Stimulated activated naive CD8-positive, alpha-beta T cell treated with anti-CD3 and anti-CD28 coated beads, Interleukin-15, Interleukin-2, amounts not matched to agents 100 ng/mL and 50 ng/mL, for 24 hours (primary cell): ENCODE results near the gene NHSL2.

ENCODE experiments used
- H3K27ac Mint-ChIP-seq: one replicate; pipeline ENCODE4 v1.8.0; 2021; ENCODE audit warnings: mild to moderate bottlenecking, mixed read lengths
- H3K27me3 Mint-ChIP-seq: one replicate; pipeline ENCODE4 v1.8.0; 2021; ENCODE audit warnings: mixed read lengths
- H3K36me3 Mint-ChIP-seq: one replicate; pipeline ENCODE4 v1.8.0; 2021; ENCODE audit warnings: low read depth, mixed read lengths
- H3K4me1 Mint-ChIP-seq: one replicate; pipeline ENCODE4 v1.8.0; 2021; ENCODE audit warnings: low read depth, mixed read lengths
- H3K4me3 Mint-ChIP-seq: one replicate; pipeline ENCODE4 v1.8.0; 2021; ENCODE audit warnings: mild to moderate bottlenecking, mixed read lengths
- H3K9me3 Mint-ChIP-seq: one replicate; pipeline ENCODE4 v1.8.0; 2021; ENCODE audit warnings: mixed read lengths

Gene NHSL2

GRCh38 chrX:72114807-72115206 lies 204.2 kb downstream of the NHSL2 start:
- H3K27me3 Mint-ChIP-seq = peaks cover 8% of the 10 kb centered on the region
- H3K4me1 Mint-ChIP-seq = no peaks in the 10 kb centered on the region
- H3K4me3 Mint-ChIP-seq = no peak overlapping the region
- H3K27ac Mint-ChIP-seq = no peak overlapping the region
- H3K9me3 Mint-ChIP-seq = no peaks in the 10 kb centered on the region
- no peaks in the 10 kb centered on the region for H3K36me3 Mint-ChIP-seq

- no peaks in the 10 kb centered on the region for H3K36me3 Mint-ChIP-seq
- peaks cover 14% of the 10 kb centered on the region for H3K27me3 Mint-ChIP-seq
- H3K4me1 Mint-ChIP-seq = peaks cover 3% of the 10 kb centered on the region
- H3K9me3 Mint-ChIP-seq = no peaks in the 10 kb centered on the region
- H3K4me3 Mint-ChIP-seq = no peak overlapping the region
- H3K27ac Mint-ChIP-seq = no peak overlapping the region
These were observed 204.7 kb downstream of the NHSL2 start for GRCh38 chrX:72115380-72115779.

DNA sequence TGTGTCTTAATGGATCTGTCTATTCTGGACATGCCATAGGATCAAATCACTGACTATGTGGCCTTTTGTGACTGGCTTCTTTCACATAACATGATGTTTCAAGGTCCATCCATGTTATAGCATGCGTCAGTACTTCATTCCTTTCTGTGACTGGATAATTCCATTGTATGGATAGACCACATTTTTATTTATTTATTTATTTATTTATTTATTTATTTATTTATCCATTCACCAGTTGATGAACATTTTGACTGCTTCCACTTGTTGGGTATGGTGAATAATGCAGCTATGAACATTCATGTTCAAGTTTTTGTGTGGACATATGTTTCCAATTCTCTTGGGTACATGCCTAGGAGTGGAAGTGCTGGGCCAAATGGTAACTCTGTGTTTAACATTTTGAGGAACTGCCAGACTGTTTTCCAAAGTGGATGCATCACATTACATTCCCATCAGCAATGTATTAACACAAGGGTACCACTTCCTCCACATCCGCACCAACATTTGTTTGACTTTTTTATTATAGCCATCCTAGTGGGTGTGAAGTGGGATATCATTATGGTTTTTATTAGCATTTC lies 207.1 kb downstream of the NHSL2 start:
- no peak overlapping the region for H3K27ac Mint-ChIP-seq
- H3K4me1 Mint-ChIP-seq = peaks cover 23% of the 10 kb centered on the region
- H3K27me3 Mint-ChIP-seq = peaks cover 9% of the 10 kb centered on the region
- H3K36me3 Mint-ChIP-seq = no peaks in the 10 kb centered on the region
- H3K4me3 Mint-ChIP-seq = no peak overlapping the region
- H3K9me3 Mint-ChIP-seq = no peaks in the 10 kb centered on the region

DNA sequence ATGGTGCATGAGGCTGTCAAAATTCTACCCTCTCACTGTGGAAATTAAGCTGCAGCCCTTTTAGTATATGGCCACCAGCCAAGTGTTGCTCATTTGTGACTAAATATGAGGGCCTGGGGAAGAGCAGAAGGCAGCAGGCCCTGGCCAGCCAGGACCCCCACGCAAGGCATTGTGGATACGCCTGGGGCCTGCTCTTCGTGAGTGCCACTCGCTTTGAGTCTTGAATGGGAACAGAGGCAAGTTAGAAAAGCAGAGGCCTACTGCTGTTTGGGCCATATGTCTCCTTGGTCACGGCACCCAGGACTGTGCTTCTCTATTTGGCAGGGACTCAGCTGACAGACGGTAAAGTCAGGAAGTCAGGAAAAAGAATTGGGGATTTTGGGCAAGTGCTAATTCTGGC lies 210.2 kb downstream of the NHSL2 start:
- H3K9me3 Mint-ChIP-seq = no peaks in the 10 kb centered on the region
- H3K27ac Mint-ChIP-seq = no peak overlapping the region
- H3K36me3 Mint-ChIP-seq = no peaks in the 10 kb centered on the region
- H3K4me1 Mint-ChIP-seq = peaks cover 33% of the 10 kb centered on the region
- H3K4me3 Mint-ChIP-seq = no peak overlapping the region
- H3K27me3 Mint-ChIP-seq = peaks cover 20% of the 10 kb centered on the region

DNA sequence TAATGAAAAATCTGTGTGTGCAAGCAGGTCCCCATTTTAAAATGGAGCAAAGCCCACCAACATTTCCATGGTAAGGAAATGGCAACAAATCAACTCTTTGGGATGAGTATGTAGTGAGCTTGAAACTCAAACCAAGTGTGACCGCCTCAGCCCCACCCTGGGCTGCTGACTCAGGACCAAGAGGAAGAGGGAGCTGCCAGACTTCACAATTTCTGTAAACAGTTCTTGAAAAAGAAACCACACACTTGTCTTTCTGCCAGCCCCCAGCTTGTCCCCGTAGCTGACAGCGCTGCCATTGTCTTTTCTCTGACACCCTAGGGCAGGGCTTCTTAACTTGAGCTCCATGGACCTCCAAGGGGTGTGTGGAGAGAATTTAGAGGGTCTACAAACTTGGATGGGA lies 210.7 kb downstream of the NHSL2 start:
- Mint-ChIP-seq H3K27ac (no peak overlapping the region), H3K27me3 (peaks cover 20% of the 10 kb centered on the region), H3K4me1 (peaks cover 39% of the 10 kb centered on the region), H3K4me3 (no peak overlapping the region), H3K9me3 (no peaks in the 10 kb centered on the region), H3K36me3 (no peaks in the 10 kb centered on the region)

GRCh38 chrX:72122621-72123337 lies 212.1 kb downstream of the NHSL2 start:
- H3K27ac Mint-ChIP-seq = no peak overlapping the region
- no peaks in the 10 kb centered on the region for H3K36me3 Mint-ChIP-seq
- no peak overlapping the region for H3K4me3 Mint-ChIP-seq
- peaks cover 43% of the 10 kb centered on the region for H3K4me1 Mint-ChIP-seq
- H3K27me3 Mint-ChIP-seq = peaks cover 23% of the 10 kb centered on the region
- H3K9me3 Mint-ChIP-seq = no peaks in the 10 kb centered on the region

GRCh38 chrX:72123471-72124185 lies 213.0 kb downstream of the NHSL2 start:
- Mint-ChIP-seq H3K4me3 (no peak overlapping the region), H3K27me3 (peaks cover 26% of the 10 kb centered on the region), H3K27ac (no peak overlapping the region), H3K36me3 (no peaks in the 10 kb centered on the region), H3K4me1 (peaks cover 43% of the 10 kb centered on the region), H3K9me3 (no peaks in the 10 kb centered on the region)

DNA sequence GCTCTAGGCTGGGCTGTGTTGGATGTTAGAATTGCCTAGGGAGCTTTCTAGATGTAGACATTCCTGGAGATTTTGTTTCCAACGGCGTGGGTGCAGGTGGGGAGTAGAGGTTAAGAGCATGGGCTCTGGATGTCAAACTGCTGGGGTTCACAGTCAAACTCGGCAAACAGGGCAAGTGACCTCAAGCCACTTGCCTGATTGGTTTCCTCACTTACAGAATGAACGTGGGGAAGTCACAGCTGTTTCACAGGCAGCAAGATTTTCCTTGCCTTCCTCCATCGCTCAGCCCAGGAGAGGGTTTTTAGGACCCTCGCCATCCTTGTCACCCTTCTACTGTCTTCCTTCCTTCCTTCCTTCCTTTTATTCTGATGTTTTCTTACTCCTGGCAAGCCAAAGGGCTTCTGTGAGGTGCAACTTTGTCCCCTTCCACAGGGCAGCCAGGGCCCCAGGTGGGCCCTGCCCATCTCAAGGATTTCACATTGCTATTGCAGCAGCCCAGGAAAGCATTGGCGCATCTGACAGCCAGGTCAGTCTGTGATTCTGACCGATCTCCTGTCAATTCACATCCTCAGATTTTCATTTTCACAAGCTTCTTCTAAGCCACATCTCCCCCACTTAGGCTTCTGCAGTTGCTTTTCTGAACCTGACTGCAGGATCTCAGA lies 214.0 kb downstream of the NHSL2 start:
- H3K27ac Mint-ChIP-seq = no peak overlapping the region
- peaks cover 34% of the 10 kb centered on the region for H3K27me3 Mint-ChIP-seq
- no peaks in the 10 kb centered on the region for H3K36me3 Mint-ChIP-seq
- H3K9me3 Mint-ChIP-seq = no peaks in the 10 kb centered on the region
- no peak overlapping the region for H3K4me3 Mint-ChIP-seq
- H3K4me1 Mint-ChIP-seq = peaks cover 43% of the 10 kb centered on the region

- Mint-ChIP-seq H3K36me3 (no peaks in the 10 kb centered on the region), H3K4me3 (no peak overlapping the region), H3K27ac (no peak overlapping the region), H3K4me1 (peaks cover 39% of the 10 kb centered on the region), H3K27me3 (peaks cover 34% of the 10 kb centered on the region), H3K9me3 (no peaks in the 10 kb centered on the region)
These were observed 214.8 kb downstream of the NHSL2 start for GRCh38 chrX:72125331-72126047.

DNA sequence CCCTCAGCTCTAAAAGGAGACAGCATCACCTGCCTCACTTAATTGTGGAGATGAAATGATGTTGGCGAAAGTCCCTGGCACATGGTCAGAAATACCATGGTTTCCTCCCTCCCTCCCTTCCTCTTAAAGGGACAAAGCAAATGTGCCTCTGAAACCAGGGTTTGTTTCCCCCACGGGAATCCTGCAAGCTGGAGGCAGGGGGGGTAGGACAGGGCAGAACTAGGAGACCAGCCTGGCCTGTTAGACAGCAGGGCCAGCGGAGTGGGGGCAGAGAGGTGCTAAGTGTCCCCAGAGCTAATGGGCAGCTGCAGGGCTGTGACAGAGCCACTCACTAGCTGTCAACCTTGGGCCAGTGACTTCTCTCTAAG lies 215.4 kb downstream of the NHSL2 start:
- Mint-ChIP-seq H3K27me3 (peaks cover 35% of the 10 kb centered on the region), H3K9me3 (no peaks in the 10 kb centered on the region), H3K4me1 (peaks cover 34% of the 10 kb centered on the region), H3K27ac (no peak overlapping the region), H3K36me3 (no peaks in the 10 kb centered on the region), H3K4me3 (no peak overlapping the region)

GRCh38 chrX:72126539-72127140 lies 216.0 kb downstream of the NHSL2 start:
- H3K4me1 Mint-ChIP-seq = peaks cover 29% of the 10 kb centered on the region
- H3K4me3 Mint-ChIP-seq = no peak overlapping the region
- H3K27ac Mint-ChIP-seq = no peak overlapping the region
- no peaks in the 10 kb centered on the region for H3K9me3 Mint-ChIP-seq
- no peaks in the 10 kb centered on the region for H3K36me3 Mint-ChIP-seq
- H3K27me3 Mint-ChIP-seq = peaks cover 35% of the 10 kb centered on the region

DNA sequence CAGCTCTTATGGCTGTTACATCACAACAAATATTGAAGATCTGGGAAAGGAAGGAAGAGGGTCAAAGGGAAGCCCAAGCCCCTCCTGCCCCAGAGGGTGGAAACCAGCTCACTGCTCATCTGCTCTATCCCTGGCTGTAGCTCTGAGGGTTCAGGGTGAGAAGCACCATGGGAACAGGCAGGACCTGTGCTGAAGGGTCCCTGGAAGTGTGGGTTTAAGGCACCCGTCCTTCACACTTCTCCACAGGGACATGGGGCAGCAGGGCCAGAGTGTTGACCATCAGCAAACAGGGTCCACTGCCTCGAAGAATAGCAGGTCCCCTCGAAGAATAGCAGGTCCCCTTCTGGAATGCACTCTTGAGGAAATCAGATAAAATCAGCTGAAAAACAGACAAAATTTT lies 216.7 kb downstream of the NHSL2 start:
- peaks cover 25% of the 10 kb centered on the region for H3K4me1 Mint-ChIP-seq
- H3K4me3 Mint-ChIP-seq = no peak overlapping the region
- no peaks in the 10 kb centered on the region for H3K36me3 Mint-ChIP-seq
- H3K27me3 Mint-ChIP-seq = peaks cover 40% of the 10 kb centered on the region
- no peak overlapping the region for H3K27ac Mint-ChIP-seq
- no peaks in the 10 kb centered on the region for H3K9me3 Mint-ChIP-seq

- Mint-ChIP-seq H3K4me3 (no peak overlapping the region), H3K4me1 (peaks cover 18% of the 10 kb centered on the region), H3K27ac (no peak overlapping the region), H3K27me3 (peaks cover 46% of the 10 kb centered on the region), H3K36me3 (no peaks in the 10 kb centered on the region), H3K9me3 (no peaks in the 10 kb centered on the region)
These were observed 217.7 kb downstream of the NHSL2 start for GRCh38 chrX:72128183-72128834.

DNA sequence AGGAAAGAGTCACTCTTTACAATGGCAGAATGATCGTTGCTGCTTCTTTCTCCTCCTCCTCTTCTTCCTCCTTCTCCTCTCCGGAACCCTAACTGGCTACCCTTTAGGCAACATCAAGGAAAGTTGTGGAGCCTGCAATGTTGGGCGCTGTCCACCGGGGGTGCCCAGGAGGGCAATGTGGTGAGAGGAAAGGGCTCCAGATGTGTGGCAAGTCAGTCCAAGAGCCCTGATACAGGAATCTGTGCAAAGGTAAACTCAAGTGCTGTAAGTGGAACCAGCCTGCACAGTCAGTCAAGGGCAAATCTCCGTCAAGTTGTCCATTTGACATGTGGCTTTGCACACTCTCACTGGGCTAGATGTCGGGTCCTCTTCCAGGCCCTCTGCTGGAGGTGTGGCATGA lies 218.2 kb downstream of the NHSL2 start:
- Mint-ChIP-seq H3K36me3 (no peaks in the 10 kb centered on the region), H3K27ac (no peak overlapping the region), H3K4me3 (no peak overlapping the region), H3K27me3 (peaks cover 48% of the 10 kb centered on the region), H3K9me3 (no peaks in the 10 kb centered on the region), H3K4me1 (peaks cover 18% of the 10 kb centered on the region)
